T-helper 1 cell (primary cell): ENCODE measurements around the gene WTAP.
"Not testable (repeated sequence)": the region's sequence is repeated elsewhere in the genome, so short reads cannot be mapped to it uniquely, and the experiment has no call there.

ENCODE experiments used
- DNase-seq, 5 donors: peaks; one replicate each; pipeline ENCODE4 v3.0.0-alpha.2; 2012 to 2020

WTAP gene

GRCh38 chr6:159762681-159763293, 35.5 kb downstream of the WTAP start:
- DNase-seq = peak; percentile 12 to 41 (median 27)

- DNase-seq = no peak
Measured at GRCh38 chr6:159766906-159767305, 39.6 kb downstream of the WTAP start.

GRCh38 chr6:159769470-159769869, 42.2 kb downstream of the WTAP start:
- DNase-seq = no peak

- DNase-seq = no peak
Measured at GRCh38 chr6:159772196-159772595, 44.9 kb downstream of the WTAP start.

- no peak for DNase-seq
Measured at GRCh38 chr6:159777240-159777904, 50.1 kb downstream of the WTAP start.

GRCh38 chr6:159778131-159778530, 50.8 kb downstream of the WTAP start:
- no peak for DNase-seq

GRCh38 chr6:159778542-159779103, 51.3 kb downstream of the WTAP start:
- DNase-seq = no peak

GRCh38 chr6:159788276-159788675, 61.0 kb downstream of the WTAP start:
- DNase-seq = peak in 1 of 5 donors; percentile 13

GRCh38 chr6:159788753-159789376, 61.6 kb downstream of the WTAP start:
- peak in 4 of 5 donors; percentile 10 to 34 (median 22) for DNase-seq

- DNase-seq = peak; percentile 97 to 100 (median 99)
Measured at GRCh38 chr6:159789377-159790148, 62.3 kb downstream of the WTAP start, which contains the start of gene TCP1. Gene TCP1 (minus strand): TSS chr6:159789602. CDS start chr6:159789468, 134 bp downstream.

GRCh38 chr6:159790149-159790955, 63.0 kb downstream of the WTAP start, which contains the start of gene MRPL18:
Gene MRPL18 (plus strand): TSS chr6:159790467. CDS start chr6:159790588, 121 bp downstream.
- DNase-seq = peak; percentile 80 to 97 (median 81)

- peak in 3 of 5 donors; percentile 10 to 20 (median 19) for DNase-seq
Measured at GRCh38 chr6:159790956-159791598, 63.8 kb downstream of the WTAP start.

GRCh38 chr6:159794976-159795375, 67.7 kb downstream of the WTAP start:
- DNase-seq = not testable (repeated sequence)

- no peak for DNase-seq
Measured at GRCh38 chr6:159797554-159797953, 70.2 kb downstream of the WTAP start.

- DNase-seq = no peak
Measured at GRCh38 chr6:159800141-159800865, 73.0 kb downstream of the WTAP start, which contains the start of gene PNLDC1. Gene PNLDC1 (plus strand): TSS chr6:159800276. CDS start chr6:159800308, 32 bp downstream.

- no peak for DNase-seq
Measured at GRCh38 chr6:159801935-159802334, 74.6 kb downstream of the WTAP start.

GRCh38 chr6:159804504-159804903, 77.2 kb downstream of the WTAP start:
- no peak for DNase-seq

GRCh38 chr6:159805440-159806020, 78.2 kb downstream of the WTAP start:
- DNase-seq = no peak
